GM23338 (cell line): ENCODE measurements around the gene WBP4. TPM values are rescaled to one million over a fixed set of nuclear protein-coding genes. Genes with fewer than 3 reads are reported as not detected.

ENCODE experiments used
- CREB1 ChIP-seq: fragments of 250-450 bp; sonication (Bioruptor Pico); IDR thresholded peaks from 2 replicates; pipeline ENCODE4 v1.5.0; 2020; ENCODE audit warnings: low read depth, mild to moderate bottlenecking, moderate library complexity
- EZH2 ChIP-seq: fragments of 200-600 bp; sonication (generic); IDR thresholded peaks from one replicate; pipeline ENCODE4 v1.8.0; 2017; ENCODE audit warnings: antibody characterized with exemption, mild to moderate bottlenecking, low read depth; ENCODE audit not compliant: unreplicated experiment
- EZH2phosphoT487 ChIP-seq: fragments of 200-600 bp; sonication (generic); IDR thresholded peaks from one replicate; pipeline ENCODE4 v1.8.1; 2018; ENCODE audit warnings: antibody characterized with exemption; ENCODE audit not compliant: unreplicated experiment
- POLR2AphosphoS5 ChIP-seq: IDR thresholded peaks from 2 replicates; pipeline ENCODE4 v1.6.1; 2016; ENCODE audit warnings: antibody characterized with exemption, low read depth
- STAT1 ChIP-seq: IDR thresholded peaks from one replicate; pipeline ENCODE4 v1.6.1; 2016; ENCODE audit warnings: antibody characterized with exemption; ENCODE audit not compliant: unreplicated experiment
- ZNF331 ChIP-seq: fragments of 250-450 bp; sonication (Bioruptor Pico); IDR thresholded peaks from 2 replicates; pipeline ENCODE4 v1.5.0; 2020; ENCODE audit warnings: low read depth, mild to moderate bottlenecking, moderate library complexity
- polyA plus RNA-seq: library from polyadenylated mRNA; unstranded; fragments of >200 nt; fragmentation: Nextera tagmentation; extraction: Ambion mirVana; gene quantifications from 2 replicates; pipeline ENCODE4 v1.2.1, GENCODE V29; 2016
- total RNA-seq: library from RNA; depleted of rRNA; stranded (reverse); fragments of >200 nt; shearing (Covaris generic); gene quantifications from 2 replicates; pipeline ENCODE4 v1.2.3, GENCODE V29; 2014
- TF ChIP-seq, protein P1 (sequence below): fragments of 250-450 bp; sonication (Bioruptor Pico); IDR thresholded peaks from 2 replicates; pipeline ENCODE4 v1.5.0; 2020; ENCODE audit warnings: mild to moderate bottlenecking, moderate library complexity
- TF ChIP-seq, protein P2 (sequence below): IDR thresholded peaks from one replicate; pipeline ENCODE4 v1.6.1; 2018; ENCODE audit warnings: antibody characterized with exemption; ENCODE audit not compliant: unreplicated experiment
- TF ChIP-seq, protein P3 (sequence below): IDR thresholded peaks from 2 replicates; pipeline ENCODE4 v1.6.1; 2016; ENCODE audit warnings: antibody characterized with exemption

WBP4 gene
- total and polyA plus RNA-seq, 2 experiments from 2014 or later = 7.6 to 33.8 TPM

DNA sequence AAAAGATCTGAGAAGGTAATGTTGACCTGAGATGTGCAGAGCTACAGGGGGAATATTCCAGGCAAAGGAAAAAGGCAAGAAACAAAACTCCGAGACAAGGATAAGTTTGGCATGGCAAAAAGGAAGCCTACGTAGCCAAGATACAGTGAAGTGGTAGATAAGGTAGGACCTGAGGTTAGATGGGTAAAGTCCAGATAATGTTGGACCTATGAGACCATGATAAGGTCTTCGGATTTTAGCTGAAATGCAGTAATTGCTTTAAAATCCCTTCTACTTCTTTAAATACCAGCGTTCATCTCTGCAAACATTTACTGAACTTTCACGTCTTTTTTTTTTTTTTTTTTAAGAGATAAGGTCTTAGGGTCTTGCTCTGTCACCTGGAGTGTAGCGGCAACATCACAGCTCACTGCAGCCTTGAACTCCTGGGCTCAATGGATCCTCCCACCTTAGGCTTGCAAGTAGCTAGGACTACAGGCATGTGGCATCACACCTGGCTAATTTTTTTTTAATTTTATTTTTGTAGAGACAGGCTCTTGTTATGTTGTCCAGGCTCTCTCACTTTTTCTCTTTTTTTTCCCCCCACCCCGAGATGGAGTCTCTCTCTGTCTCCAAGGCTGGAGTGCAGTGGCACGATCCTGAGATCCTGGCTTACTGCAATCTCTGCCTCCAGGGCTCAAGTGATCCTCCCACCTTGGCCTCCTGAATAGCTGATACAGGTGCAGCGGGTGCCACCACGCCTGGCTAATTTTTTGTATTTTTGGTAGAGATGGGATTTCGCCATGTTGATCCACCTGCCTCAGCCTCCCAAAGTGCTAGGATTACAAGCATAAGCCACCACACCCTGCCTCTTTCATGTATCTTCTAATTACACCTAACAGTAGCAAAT is 4.2 kb upstream of the WBP4 start (continued):
- TF ChIP-seq, protein P1, sequence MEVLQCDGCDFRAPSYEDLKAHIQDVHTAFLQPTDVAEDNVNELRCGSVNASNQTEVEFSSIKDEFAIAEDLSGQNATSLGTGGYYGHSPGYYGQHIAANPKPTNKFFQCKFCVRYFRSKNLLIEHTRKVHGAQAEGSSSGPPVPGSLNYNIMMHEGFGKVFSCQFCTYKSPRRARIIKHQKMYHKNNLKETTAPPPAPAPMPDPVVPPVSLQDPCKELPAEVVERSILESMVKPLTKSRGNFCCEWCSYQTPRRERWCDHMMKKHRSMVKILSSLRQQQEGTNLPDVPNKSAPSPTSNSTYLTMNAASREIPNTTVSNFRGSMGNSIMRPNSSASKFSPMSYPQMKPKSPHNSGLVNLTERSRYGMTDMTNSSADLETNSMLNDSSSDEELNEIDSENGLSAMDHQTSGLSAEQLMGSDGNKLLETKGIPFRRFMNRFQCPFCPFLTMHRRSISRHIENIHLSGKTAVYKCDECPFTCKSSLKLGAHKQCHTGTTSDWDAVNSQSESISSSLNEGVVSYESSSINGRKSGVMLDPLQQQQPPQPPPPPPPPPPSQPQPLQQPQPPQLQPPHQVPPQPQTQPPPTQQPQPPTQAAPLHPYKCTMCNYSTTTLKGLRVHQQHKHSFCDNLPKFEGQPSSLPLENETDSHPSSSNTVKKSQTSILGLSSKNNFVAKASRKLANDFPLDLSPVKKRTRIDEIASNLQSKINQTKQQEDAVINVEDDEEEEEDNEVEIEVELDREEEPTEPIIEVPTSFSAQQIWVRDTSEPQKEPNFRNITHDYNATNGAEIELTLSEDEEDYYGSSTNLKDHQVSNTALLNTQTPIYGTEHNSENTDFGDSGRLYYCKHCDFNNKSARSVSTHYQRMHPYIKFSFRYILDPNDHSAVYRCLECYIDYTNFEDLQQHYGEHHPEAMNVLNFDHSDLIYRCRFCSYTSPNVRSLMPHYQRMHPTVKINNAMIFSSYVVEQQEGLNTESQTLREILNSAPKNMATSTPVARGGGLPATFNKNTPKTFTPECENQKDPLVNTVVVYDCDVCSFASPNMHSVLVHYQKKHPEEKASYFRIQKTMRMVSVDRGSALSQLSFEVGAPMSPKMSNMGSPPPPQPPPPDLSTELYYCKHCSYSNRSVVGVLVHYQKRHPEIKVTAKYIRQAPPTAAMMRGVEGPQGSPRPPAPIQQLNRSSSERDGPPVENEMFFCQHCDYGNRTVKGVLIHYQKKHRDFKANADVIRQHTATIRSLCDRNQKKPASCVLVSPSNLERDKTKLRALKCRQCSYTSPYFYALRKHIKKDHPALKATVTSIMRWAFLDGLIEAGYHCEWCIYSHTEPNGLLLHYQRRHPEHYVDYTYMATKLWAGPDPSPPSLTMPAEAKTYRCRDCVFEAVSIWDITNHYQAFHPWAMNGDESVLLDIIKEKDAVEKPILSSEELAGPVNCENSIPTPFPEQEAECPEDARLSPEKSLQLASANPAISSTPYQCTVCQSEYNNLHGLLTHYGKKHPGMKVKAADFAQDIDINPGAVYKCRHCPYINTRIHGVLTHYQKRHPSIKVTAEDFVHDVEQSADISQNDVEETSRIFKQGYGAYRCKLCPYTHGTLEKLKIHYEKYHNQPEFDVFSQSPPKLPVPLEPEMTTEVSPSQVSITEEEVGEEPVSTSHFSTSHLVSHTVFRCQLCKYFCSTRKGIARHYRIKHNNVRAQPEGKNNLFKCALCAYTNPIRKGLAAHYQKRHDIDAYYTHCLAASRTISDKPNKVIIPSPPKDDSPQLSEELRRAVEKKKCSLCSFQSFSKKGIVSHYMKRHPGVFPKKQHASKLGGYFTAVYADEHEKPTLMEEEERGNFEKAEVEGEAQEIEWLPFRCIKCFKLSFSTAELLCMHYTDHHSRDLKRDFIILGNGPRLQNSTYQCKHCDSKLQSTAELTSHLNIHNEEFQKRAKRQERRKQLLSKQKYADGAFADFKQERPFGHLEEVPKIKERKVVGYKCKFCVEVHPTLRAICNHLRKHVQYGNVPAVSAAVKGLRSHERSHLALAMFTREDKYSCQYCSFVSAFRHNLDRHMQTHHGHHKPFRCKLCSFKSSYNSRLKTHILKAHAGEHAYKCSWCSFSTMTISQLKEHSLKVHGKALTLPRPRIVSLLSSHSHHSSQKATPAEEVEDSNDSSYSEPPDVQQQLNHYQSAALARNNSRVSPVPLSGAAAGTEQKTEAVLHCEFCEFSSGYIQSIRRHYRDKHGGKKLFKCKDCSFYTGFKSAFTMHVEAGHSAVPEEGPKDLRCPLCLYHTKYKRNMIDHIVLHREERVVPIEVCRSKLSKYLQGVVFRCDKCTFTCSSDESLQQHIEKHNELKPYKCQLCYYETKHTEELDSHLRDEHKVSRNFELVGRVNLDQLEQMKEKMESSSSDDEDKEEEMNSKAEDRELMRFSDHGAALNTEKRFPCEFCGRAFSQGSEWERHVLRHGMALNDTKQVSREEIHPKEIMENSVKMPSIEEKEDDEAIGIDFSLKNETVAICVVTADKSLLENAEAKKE (CRISPR knock-in tag) = no peak
- TF ChIP-seq EZH2phosphoT487 = no peak
- TF ChIP-seq, protein P2, sequence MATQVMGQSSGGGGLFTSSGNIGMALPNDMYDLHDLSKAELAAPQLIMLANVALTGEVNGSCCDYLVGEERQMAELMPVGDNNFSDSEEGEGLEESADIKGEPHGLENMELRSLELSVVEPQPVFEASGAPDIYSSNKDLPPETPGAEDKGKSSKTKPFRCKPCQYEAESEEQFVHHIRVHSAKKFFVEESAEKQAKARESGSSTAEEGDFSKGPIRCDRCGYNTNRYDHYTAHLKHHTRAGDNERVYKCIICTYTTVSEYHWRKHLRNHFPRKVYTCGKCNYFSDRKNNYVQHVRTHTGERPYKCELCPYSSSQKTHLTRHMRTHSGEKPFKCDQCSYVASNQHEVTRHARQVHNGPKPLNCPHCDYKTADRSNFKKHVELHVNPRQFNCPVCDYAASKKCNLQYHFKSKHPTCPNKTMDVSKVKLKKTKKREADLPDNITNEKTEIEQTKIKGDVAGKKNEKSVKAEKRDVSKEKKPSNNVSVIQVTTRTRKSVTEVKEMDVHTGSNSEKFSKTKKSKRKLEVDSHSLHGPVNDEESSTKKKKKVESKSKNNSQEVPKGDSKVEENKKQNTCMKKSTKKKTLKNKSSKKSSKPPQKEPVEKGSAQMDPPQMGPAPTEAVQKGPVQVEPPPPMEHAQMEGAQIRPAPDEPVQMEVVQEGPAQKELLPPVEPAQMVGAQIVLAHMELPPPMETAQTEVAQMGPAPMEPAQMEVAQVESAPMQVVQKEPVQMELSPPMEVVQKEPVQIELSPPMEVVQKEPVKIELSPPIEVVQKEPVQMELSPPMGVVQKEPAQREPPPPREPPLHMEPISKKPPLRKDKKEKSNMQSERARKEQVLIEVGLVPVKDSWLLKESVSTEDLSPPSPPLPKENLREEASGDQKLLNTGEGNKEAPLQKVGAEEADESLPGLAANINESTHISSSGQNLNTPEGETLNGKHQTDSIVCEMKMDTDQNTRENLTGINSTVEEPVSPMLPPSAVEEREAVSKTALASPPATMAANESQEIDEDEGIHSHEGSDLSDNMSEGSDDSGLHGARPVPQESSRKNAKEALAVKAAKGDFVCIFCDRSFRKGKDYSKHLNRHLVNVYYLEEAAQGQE = no peak
- TF ChIP-seq, protein P3, sequence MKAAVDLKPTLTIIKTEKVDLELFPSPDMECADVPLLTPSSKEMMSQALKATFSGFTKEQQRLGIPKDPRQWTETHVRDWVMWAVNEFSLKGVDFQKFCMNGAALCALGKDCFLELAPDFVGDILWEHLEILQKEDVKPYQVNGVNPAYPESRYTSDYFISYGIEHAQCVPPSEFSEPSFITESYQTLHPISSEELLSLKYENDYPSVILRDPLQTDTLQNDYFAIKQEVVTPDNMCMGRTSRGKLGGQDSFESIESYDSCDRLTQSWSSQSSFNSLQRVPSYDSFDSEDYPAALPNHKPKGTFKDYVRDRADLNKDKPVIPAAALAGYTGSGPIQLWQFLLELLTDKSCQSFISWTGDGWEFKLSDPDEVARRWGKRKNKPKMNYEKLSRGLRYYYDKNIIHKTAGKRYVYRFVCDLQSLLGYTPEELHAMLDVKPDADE = no peak
- no peak for TF ChIP-seq CREB1 (CRISPR knock-in tag)
- TF ChIP-seq EZH2 = no peak
- TF ChIP-seq ZNF331 (CRISPR knock-in tag) = no peak
- TF ChIP-seq STAT1 = no peak
- no peak for TF ChIP-seq POLR2AphosphoS5
